CD4-positive, alpha-beta memory T cell (primary cell): ENCODE data around the gene CRKL. TPM values are rescaled to one million over a fixed set of nuclear protein-coding genes. Genes with fewer than 3 reads are reported as not detected.
A peak's percentile ranks its signal among the peaks of the same experiment; 100 is the strongest.

Experiments
- CTCF ChIA-PET: fragments of 350-600 bp; sonication (Branson Sonifier 250); formaldehyde crosslinking; loops from one replicate; lab custom pipeline; 2021; ENCODE audit warnings: inconsistent platforms; ENCODE audit not compliant: partially characterized antibody; lab: Charles Lee
- POLR2A ChIA-PET: fragments of 350-600 bp; sonication (Branson Sonifier 250); formaldehyde crosslinking; loops from one replicate; lab custom pipeline; 2021; ENCODE audit not compliant: partially characterized antibody; lab: Charles Lee
- DNase-seq, 5 donors: peaks; one replicate each; pipeline versions ENCODE4 v3.0.0 to v3.0.0-alpha.2; 2020 to 2022; ENCODE audit warnings: mixed read lengths in 1 of 5
- H3K27ac ChIP-seq: one replicate; pipeline ENCODE4 v1.7.0; 2013; ENCODE audit warnings: low read depth, low read length
- H3K27me3 ChIP-seq: 2 replicates; pipeline ENCODE4 v1.7.0; 2013; ENCODE audit warnings: mild to moderate bottlenecking, low read length, moderate library complexity; ENCODE audit not compliant: insufficient read depth
- H3K36me3 ChIP-seq: 2 replicates; pipeline ENCODE4 v1.7.0; 2013; ENCODE audit warnings: mild to moderate bottlenecking, low read length, moderate library complexity; ENCODE audit not compliant: insufficient read depth
- H3K4me1 ChIP-seq: 2 replicates; pipeline ENCODE4 v1.7.0; 2013; ENCODE audit warnings: mild to moderate bottlenecking, low read length, moderate library complexity; ENCODE audit not compliant: insufficient read depth
- H3K4me3 ChIP-seq, 2 donors: one replicate each; pipeline ENCODE4 v1.7.0; 2013; ENCODE audit warnings: low read length in 2 of 2, mild to moderate bottlenecking in 1 of 2
- H3K9me3 ChIP-seq, 2 donors: one replicate each; pipeline ENCODE4 v1.7.0; 2013; ENCODE audit warnings: low read length in 2 of 2, control low read depth in 1 of 2; ENCODE audit not compliant: control insufficient read depth in 1 of 2
- H3K27ac Mint-ChIP-seq, 7 donors: one replicate each; pipeline ENCODE4 v1.8.0; 2020 to 2021; ENCODE audit warnings: mixed read lengths in 7 of 7, mild to moderate bottlenecking in 6 of 7, inconsistent platforms in 3 of 7, moderate library complexity in 3 of 7
- H3K27me3 Mint-ChIP-seq, 2 donors: one replicate each; pipeline ENCODE4 v1.8.0; 2020 to 2021; ENCODE audit warnings: mixed read lengths in 2 of 2
- H3K36me3 Mint-ChIP-seq, 2 donors: one replicate each; pipeline ENCODE4 v1.8.0; 2020 to 2021; ENCODE audit warnings: mixed read lengths in 2 of 2, inconsistent platforms in 1 of 2, mild to moderate bottlenecking in 1 of 2
- H3K4me1 Mint-ChIP-seq, 4 donors: one replicate each; pipeline ENCODE4 v1.8.0; 2020 to 2021; ENCODE audit warnings: mixed read lengths in 4 of 4, mild to moderate bottlenecking in 1 of 4
- H3K4me3 Mint-ChIP-seq, 8 donors: one replicate each; pipeline ENCODE4 v1.8.0; 2020 to 2021; ENCODE audit warnings: mixed read lengths in 8 of 8, mild to moderate bottlenecking in 7 of 8, moderate library complexity in 6 of 8, inconsistent platforms in 3 of 8
- H3K9me3 Mint-ChIP-seq, 8 donors: one replicate each; pipeline ENCODE4 v1.8.0; 2020 to 2021; ENCODE audit warnings: mixed read lengths in 8 of 8, mild to moderate bottlenecking in 5 of 8, inconsistent platforms in 3 of 8, moderate library complexity in 1 of 8
- intact Hi-C: fragments of 100-400 bp; cut with micrococcal nuclease; formaldehyde crosslinking; loops from one replicate; pipeline ENCODE4 v1.15.1; 2023
- polyA plus RNA-seq, 2 donors: library from polyadenylated mRNA; unstranded; fragments of 300-500 nt; fragmentation: Illumina TruSeq; gene quantifications; one replicate each; pipeline ENCODE4 v1.2.3, GENCODE V29; 2021
- total RNA-seq, 2 experiments: library from RNA; stranded (reverse); gene quantifications; one replicate each; pipeline ENCODE4 v1.2.3, GENCODE V29; 2021

Gene CRKL
- total RNA-seq (10 to 100 TPM; 85.1 to 86.5 TPM), polyA plus RNA-seq (10 to 100 TPM; 39.9 to 51.3 TPM)

- no peaks in the 10 kb centered on the region for H3K27me3 Mint-ChIP-seq
- intact Hi-C loops: loop anchor here (1.0 kb wide), 2 partner anchors 59 to 84 kb away; partner anchors contain the start of gene PI4KA
Measured at GRCh38 chr22:20916916-20917810, at the start of gene CRKL. Gene CRKL, plus strand, starts transcription at chr22:20917407. Its CDS starts 528 bp downstream, at chr22:20917935.

GRCh38 chr22:20868025-20868962 lies 48.9 kb upstream of the CRKL start:
- POLR2A ChIA-PET: interaction anchor here (1.4 kb wide), 1 partner anchor 9 kb away, joined by 5 read pairs; the partner anchor contains the start of genes PI4KA and SNAP29
- Histone ChIP-seq H3K36me3 (peaks cover 12% of the 10 kb centered on the region), H3K4me1 (peaks cover 48% of the 10 kb centered on the region), H3K27me3 (no peaks in the 10 kb centered on the region), H3K9me3 (no peaks in the 10 kb centered on the region), H3K4me3 (no peak overlapping the region), H3K27ac (no peak overlapping the region)
- DNase-seq: no peak
- H3K4me1 Mint-ChIP-seq: peaks cover 8 to 48% (median 26%) of the 10 kb centered on the region in 4 donors
- H3K36me3 Mint-ChIP-seq: peaks cover 18 to 25% of the 10 kb centered on the region in 2 donors
- H3K27ac Mint-ChIP-seq: peak overlapping the region in 1 of 7 donors; percentile 72
- no peaks in the 10 kb centered on the region for H3K9me3 Mint-ChIP-seq
- no peaks in the 10 kb centered on the region for H3K27me3 Mint-ChIP-seq
- CTCF ChIA-PET: no interaction called here
- intact Hi-C loops: no loop called here
- H3K4me3 Mint-ChIP-seq: no peak overlapping the region

More at GRCh38 chr22:20916916-20917810, at the start of gene CRKL:
- CTCF ChIA-PET: interaction anchor here (0.6 to 1.9 kb wide), 6 partner anchors 9 to 86 kb away, joined by 3 to 5 read pairs (median 4); no protein-coding TSS in a partner anchor
- Histone ChIP-seq H3K4me3 (peak within 1 kb of the TSS; percentile 88 to 93), H3K4me1 (peaks cover 39% of the 10 kb centered on the region), H3K27me3 (no peaks in the 10 kb centered on the region), H3K27ac (peak within 1 kb of the TSS; percentile 88), H3K9me3 (no peaks in the 10 kb centered on the region), H3K36me3 (no peaks in the 10 kb centered on the region)
- peak; percentile 94 to 96 (median 96) for DNase-seq
- POLR2A ChIA-PET: interaction anchor here (0.6 to 1.8 kb wide), 5 partner anchors 17 to 410 kb away, joined by 3 to 6 read pairs (median 4); partner anchors contain the start of genes MED15 and THAP7
- peak within 1 kb of the TSS; percentile 92 to 97 (median 96) for H3K27ac Mint-ChIP-seq
- peaks cover 5 to 22% of the 10 kb centered on the region in 2 donors for H3K36me3 Mint-ChIP-seq
- H3K9me3 Mint-ChIP-seq: peaks cover 0 to 2% (median 0%) of the 10 kb centered on the region in 8 donors
- H3K4me3 Mint-ChIP-seq: peak within 1 kb of the TSS; percentile 88 to 99 (median 98)
- peaks cover 22 to 53% (median 35%) of the 10 kb centered on the region in 4 donors for H3K4me1 Mint-ChIP-seq

- Histone ChIP-seq H3K4me1 (peaks cover 41% of the 10 kb centered on the region), H3K27ac (no peak overlapping the region), H3K27me3 (no peaks in the 10 kb centered on the region), H3K9me3 (no peaks in the 10 kb centered on the region), H3K4me3 (no peak overlapping the region), H3K36me3 (peaks cover 16% of the 10 kb centered on the region)
- no peak for DNase-seq
- ChIA-PET CTCF (no interaction called here), POLR2A (no interaction called here)
- intact Hi-C loops: no loop called here
- Mint-ChIP-seq H3K27ac (peak overlapping the region in 2 of 7 donors; percentile 22 to 79), H3K9me3 (no peaks in the 10 kb centered on the region), H3K27me3 (no peaks in the 10 kb centered on the region), H3K4me1 (peaks cover 8 to 39% (median 20%) of the 10 kb centered on the region in 4 donors), H3K4me3 (no peak overlapping the region), H3K36me3 (peaks cover 13 to 19% of the 10 kb centered on the region in 2 donors)
Measured at GRCh38 chr22:20869234-20869633, 48.0 kb upstream of the CRKL start.

GRCh38 chr22:20873214-20873613 lies 44.0 kb upstream of the CRKL start:
- peaks cover 0 to 5% (median 2%) of the 10 kb centered on the region in 4 donors for H3K4me1 Mint-ChIP-seq
- H3K4me1 ChIP-seq: peaks cover 3% of the 10 kb centered on the region
- peak overlapping the region in 2 of 7 donors; percentile 42 to 46 for H3K27ac Mint-ChIP-seq
- ChIA-PET POLR2A (interaction anchor here (1.6 kb wide), 1 partner anchor 17 kb away, joined by 3 read pairs; no protein-coding TSS in a partner anchor), CTCF (no interaction called here)
- H3K36me3 ChIP-seq: peaks cover 22% of the 10 kb centered on the region
- H3K4me3 Mint-ChIP-seq: no peak overlapping the region
- no peak overlapping the region for H3K4me3 ChIP-seq
- no peaks in the 10 kb centered on the region for H3K27me3 Mint-ChIP-seq
- H3K9me3 Mint-ChIP-seq: no peaks in the 10 kb centered on the region
- no peak for DNase-seq
- no peak overlapping the region for H3K27ac ChIP-seq
- intact Hi-C loops: no loop called here
- no peaks in the 10 kb centered on the region for H3K9me3 ChIP-seq
- H3K27me3 ChIP-seq: no peaks in the 10 kb centered on the region
- peaks cover 17 to 33% of the 10 kb centered on the region in 2 donors for H3K36me3 Mint-ChIP-seq

GRCh38 chr22:20875296-20875695 lies 41.9 kb upstream of the CRKL start:
- ChIA-PET POLR2A (no interaction called here), CTCF (no interaction called here)
- no peaks in the 10 kb centered on the region for H3K27me3 Mint-ChIP-seq
- no peaks in the 10 kb centered on the region for H3K27me3 ChIP-seq
- no peak for DNase-seq
- H3K27ac ChIP-seq: no peak overlapping the region
- peaks cover 12 to 31% of the 10 kb centered on the region in 2 donors for H3K36me3 Mint-ChIP-seq
- H3K9me3 Mint-ChIP-seq: no peaks in the 10 kb centered on the region
- H3K4me1 Mint-ChIP-seq: peaks cover 0 to 2% (median under 1%) of the 10 kb centered on the region in 4 donors
- no peak overlapping the region for H3K4me3 ChIP-seq
- intact Hi-C loops: no loop called here
- H3K9me3 ChIP-seq: no peaks in the 10 kb centered on the region
- H3K4me1 ChIP-seq: no peaks in the 10 kb centered on the region
- peaks cover 18% of the 10 kb centered on the region for H3K36me3 ChIP-seq
- no peak overlapping the region for H3K4me3 Mint-ChIP-seq
- peak overlapping the region in 4 of 7 donors; percentile 9 to 65 (median 37) for H3K27ac Mint-ChIP-seq

GRCh38 chr22:20877715-20878114 lies 39.5 kb upstream of the CRKL start:
- Histone ChIP-seq H3K36me3 (peaks cover 29% of the 10 kb centered on the region), H3K27ac (no peak overlapping the region), H3K4me1 (no peaks in the 10 kb centered on the region), H3K9me3 (no peaks in the 10 kb centered on the region), H3K4me3 (no peak overlapping the region), H3K27me3 (no peaks in the 10 kb centered on the region)
- H3K27ac Mint-ChIP-seq: no peak overlapping the region
- ChIA-PET CTCF (interaction anchor here (1.8 kb wide), 1 partner anchor 8 kb away, joined by 5 read pairs; no protein-coding TSS in a partner anchor), POLR2A (no interaction called here)
- H3K4me3 Mint-ChIP-seq: no peak overlapping the region
- peaks cover 0 to 3% (median under 1%) of the 10 kb centered on the region in 4 donors for H3K4me1 Mint-ChIP-seq
- H3K36me3 Mint-ChIP-seq: peaks cover 27 to 44% of the 10 kb centered on the region in 2 donors
- intact Hi-C loops: no loop called here
- H3K27me3 Mint-ChIP-seq: no peaks in the 10 kb centered on the region
- no peak for DNase-seq
- H3K9me3 Mint-ChIP-seq: no peaks in the 10 kb centered on the region
